Endothelial cell of hepatic sinusoid (primary cell): Measurements from ENCODE around the gene PDE9A.
"Not testable (repeated sequence)": the region's sequence is repeated elsewhere in the genome, so short reads cannot be mapped to it uniquely, and the experiment has no call there.

Source experiments
- in situ Hi-C: cut with HindIII; loops from 2 replicates; pipeline ENCODE4 v1.10.0; 2017; ENCODE audit warnings: low sequenced_read_pairs

The PDE9A gene

DNA sequence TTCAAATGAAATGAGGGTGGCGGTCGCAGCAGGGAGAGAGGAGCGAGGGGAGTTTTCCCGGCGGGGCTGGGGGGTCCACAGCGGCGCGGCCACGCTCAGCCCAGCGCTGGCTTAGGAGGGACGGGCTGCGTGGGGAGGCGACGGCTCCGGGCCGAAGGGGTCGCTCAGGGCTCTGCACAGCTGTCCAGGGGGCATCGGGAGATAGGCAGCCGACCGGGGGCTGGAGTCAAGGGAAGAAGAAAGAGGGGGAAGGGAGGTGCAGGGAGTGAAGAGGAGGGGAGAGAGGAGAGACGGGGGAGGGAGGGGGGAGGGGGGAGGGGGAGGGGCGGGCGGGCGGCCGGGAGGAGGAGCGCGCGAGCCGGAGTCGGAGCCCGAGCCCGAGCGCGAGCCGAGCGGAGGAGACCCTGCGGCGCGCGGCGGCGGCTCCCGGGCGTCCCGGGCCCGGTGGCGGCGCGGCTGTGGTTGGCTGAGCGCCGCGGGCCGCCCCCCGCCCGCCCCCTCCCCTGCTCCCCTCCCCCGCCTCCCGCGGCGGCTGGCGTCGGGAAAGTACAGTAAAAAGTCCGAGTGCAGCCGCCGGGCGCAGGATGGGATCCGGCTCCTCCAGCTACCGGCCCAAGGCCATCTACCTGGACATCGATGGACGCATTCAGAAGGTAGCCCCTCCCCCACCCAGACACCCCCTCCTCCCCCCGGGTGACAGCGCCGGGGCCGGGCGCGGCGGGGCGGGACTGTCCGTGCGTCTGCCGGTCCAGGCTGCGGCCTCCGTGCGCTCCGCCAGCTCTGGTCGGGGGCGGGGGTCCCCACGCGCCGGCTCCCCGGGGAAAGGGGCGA lies at the start of gene PDE9A:
PDE9A (plus strand) TSS at position 391 of the 831 bp plus-strand sequence; CDS start at position 585, 194 bp downstream.
- in situ Hi-C loops = no loop called here

DNA sequence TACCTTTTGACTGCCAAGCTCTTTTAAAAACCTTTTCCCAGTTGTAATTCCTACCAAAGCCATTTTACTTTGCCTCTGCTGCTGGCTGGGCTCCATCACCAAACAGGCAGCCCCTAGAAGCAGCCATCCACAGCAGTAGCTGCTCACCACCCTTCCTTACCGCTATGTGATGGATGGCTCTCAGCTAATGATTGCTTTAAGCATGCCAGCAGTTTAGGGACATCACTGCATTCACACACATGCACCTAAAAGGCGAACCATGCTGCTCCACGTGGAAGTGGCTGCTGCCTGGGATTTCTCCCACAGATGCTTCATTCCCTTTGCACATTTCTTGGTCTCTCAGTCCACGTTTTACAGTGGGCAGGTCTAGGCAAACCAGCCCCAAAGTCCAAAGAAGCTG lies 46.3 kb upstream of the PDE9A start:
- in situ Hi-C loops = no loop called here

DNA sequence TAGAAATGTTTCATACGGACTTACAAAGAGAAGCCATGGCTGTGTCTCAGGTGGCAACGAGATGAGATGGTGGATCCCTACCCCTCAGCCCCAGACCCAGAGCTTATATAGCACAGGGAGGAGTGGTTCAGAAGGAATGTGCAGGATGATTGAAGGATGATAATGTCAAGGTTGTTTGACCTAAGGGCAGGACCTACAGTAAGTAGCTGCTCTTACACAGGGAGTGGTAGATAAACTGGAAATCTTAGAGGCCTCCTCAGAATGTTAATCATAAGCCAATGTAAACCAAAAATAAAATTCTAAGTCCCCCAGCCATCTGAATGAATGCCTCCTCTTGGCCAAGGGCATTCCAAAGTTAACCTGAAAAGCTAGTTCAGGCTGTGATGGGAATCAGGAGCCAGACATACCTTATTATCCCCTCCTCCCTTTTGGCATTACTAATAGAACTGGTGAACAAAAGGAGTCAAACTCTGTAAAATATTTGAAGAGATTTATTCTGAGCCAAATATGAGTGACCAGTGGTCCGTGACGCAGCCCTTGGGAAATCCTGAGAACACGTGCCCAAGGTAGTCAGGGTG lies 45.8 kb upstream of the PDE9A start:
- in situ Hi-C loops = no loop called here

DNA sequence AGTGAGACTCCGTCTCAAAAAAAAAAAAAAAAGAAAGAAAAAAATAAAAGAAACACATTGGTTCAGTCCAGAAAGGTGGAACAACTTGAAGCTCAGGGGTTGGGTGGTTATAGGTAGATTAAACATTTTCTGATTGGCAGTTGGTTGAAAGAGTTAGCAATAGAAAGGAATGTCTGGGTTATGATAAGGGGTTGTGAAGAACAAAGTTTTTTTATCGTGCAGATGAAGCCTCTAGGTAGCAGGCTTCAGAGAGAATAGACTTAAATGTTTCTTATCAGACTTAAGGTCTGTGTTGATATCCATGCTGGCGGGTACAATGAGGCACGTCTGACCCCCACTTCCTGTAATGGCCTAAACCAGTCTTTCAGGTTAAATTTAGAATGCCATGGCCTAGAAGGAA lies 45.0 kb upstream of the PDE9A start:
- in situ Hi-C loops = no loop called here

DNA sequence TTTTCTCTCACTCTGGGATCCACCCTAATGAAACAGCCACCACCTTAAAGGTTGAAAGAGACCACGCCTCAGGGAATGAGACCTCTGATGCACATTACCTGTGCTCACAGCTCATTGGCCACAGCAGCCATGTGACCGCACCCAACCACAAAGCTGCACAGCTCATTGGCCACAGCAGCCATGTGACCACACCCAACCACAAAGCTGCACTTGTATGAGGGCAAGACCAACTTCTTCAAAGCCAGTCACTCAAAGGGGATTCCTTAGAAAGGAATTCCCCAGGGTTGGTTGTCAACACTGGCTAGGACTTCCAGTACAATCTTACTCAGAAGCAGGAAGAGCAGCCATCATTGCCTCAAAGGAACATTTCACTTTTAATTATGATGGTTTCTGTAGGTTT lies 43.6 kb upstream of the PDE9A start:
- in situ Hi-C loops = no loop called here

DNA sequence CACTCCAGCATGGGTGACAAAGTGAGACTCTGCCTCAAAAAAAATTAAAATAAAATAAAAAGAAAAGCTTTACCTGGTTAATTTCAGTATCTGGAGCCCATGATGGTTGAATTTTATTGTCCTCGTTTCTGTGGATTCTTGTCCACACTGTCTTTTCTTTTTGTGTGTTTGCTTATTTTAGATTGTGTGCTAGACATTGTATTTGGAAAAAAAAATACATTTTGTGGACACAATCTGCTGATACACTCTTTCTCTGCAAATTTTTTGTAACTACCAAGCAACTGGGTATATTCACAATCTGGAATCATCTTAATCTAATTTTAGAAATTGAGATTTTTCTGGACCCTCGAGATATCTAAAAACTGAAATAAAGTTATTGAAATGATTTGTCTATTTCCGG lies 41.6 kb upstream of the PDE9A start:
- in situ Hi-C loops = no loop called here

DNA sequence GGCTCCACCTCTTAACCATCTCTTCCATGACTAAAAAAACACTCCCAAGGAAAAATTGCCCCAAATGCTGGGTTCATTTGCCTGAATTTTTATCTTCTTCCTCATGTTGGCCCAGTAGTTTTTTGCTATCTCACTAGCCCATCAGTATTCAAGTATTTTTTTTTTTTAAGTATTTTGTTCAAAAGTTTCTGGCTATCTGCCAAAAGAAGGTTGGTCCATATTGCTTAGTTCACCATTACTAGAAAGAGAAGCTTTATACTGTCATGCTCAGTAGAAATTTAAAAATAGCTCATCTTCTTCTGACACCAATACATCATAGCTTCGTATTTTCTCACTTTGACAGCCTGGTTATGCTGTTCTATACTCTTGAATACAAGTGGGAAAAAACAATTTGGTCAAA lies 41.0 kb upstream of the PDE9A start:
- in situ Hi-C loops = no loop called here

DNA sequence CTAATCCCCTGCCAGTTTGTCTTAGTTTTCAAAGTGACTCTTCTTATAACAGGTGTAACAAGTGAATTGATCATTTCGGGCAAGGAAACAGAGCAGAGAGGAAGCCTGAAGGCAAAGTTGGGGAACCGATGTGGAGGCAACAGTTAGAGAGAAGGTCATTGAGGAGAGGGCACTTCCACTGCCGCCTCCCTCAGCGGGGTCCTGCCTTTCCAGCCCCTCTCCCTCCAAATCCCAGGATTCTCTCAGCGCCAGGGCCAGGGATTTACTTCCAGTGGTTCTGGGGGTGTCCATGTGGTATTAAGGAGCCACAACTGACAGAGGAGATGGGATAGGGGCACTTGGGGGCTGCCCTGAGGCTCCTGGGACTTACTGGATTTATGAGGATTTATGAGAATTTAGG lies 39.7 kb upstream of the PDE9A start:
- in situ Hi-C loops = no loop called here

DNA sequence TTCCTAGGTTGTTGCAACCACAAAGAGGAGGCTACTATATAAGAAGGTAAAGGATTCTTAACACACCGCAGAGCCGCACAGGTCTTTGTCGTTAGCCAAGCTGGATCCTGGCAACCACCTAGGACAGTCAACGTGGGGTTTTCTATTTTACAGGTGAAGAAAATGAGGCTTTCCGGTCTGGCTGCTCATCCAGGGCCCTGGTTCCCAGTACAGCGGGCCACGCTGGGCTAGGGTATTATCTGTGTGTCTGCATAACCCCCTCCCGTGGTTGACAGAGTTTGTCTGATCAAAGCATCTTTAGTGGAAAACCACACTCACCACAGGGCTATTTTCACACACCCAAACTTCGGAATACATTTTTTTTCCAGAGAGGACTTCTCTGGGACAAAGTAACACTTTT lies 39.0 kb upstream of the PDE9A start:
- in situ Hi-C loops = no loop called here

DNA sequence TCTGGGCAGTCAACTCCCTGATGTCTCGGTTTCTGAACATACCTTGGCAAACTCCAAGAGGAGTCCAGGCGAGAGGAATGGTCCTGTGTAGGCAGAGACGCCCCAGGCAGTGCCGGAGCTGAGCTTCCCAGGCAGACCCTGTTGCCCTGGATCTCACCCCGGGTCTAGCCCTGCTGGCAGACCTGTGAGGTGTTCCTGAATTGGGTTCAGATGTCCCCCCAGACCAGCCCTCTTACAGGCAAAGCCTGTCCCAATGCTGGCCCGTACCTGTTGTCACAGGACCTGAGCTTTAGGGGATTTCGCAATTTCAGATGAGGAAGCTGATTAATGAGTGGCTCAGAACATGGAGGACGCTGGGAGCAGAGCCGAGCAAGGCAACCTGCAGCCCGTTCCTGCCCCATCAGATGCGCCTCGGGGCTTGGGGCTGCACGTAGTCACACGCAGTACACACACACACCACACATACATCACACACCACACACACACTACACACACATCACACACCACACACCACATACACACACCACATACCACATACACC lies 38.5 kb upstream of the PDE9A start:
- in situ Hi-C loops = no loop called here

DNA sequence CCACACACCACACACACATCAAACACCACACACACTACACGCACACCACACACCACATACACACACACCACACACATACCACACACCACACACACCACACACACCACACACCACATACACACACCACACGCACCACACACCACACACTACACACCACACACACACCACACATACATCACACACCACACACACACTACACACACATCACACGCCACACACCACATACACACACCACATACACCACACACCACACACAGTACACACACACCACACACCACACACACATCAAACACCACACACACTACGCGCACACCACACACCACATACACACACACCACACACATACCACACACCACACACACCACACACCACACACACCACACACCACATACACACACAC lies 38.0 kb upstream of the PDE9A start:
- in situ Hi-C loops = not testable (repeated sequence)

DNA sequence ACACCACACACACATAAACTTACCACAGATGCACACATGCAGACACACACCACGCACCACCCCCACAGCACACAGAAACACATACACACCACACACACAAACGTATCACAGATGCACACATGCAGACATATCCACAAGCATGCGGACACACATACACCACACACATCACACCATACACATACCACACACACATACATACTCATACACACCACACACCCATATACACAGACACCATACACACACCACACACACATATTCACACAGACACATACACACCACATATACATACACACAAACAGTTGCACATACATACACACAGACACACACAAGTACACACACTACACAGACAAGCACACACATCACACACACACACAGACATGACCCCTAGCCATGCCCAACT lies 37.5 kb upstream of the PDE9A start:
- in situ Hi-C loops = no loop called here

DNA sequence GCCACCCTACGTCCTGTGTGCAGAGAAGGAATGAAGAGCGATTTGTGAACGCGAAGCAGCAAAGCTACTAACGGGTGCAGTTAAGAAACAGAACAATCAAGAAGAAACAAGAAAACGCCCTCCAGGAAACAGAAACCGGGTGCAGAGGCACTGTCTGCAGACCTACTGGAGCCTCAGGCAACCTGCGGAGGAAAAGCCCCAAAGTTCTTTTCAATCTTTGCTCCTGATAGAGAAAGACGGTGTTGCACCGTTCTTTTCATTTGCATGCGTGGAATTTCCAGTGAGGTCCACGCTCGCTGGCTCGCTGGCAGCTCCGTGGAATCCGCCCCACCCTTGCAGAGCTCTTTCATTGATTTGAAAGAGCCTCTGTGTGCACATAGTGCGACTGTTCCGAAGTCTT lies 37.0 kb upstream of the PDE9A start:
- in situ Hi-C loops = no loop called here

DNA sequence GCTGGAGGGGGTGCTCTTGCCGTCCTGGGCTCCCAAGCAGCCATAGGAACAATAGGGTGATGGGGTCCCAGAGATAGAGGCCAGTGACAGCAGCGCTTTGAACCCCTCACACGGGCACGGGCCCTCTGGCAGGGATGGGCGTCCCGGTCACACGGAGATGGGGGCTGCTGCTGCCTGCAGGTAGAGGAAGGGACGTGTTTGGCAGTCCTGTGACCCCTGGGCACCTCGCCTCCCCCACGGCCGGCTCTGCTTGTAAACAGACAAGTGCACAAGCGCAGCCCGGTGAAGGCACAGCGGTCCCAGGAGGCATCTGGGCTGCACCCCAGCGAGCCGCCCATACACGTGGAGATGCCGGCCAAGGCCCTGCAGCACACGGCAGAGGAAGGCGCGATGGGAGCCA lies 36.5 kb upstream of the PDE9A start:
- in situ Hi-C loops = no loop called here

DNA sequence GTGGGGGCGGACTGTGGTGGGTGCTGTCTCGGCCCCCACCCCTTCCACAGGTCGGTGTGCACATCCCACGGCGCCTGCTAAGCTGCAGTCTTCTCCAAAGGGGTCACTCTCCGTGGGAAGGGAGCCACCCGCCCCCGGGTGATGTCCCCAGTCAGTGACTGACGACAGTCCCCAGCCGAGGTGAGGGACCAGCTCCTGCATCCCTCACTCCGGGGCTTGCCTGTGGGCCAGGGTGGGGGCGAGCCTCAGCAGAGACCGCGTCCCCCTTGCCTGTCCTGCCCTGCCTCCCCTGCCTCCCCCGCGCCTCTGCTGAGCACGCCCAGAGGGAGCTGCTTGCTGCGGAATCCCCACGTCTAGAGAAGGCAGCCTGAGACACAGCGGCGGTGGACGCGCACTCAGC lies 35.9 kb upstream of the PDE9A start:
- in situ Hi-C loops = no loop called here

DNA sequence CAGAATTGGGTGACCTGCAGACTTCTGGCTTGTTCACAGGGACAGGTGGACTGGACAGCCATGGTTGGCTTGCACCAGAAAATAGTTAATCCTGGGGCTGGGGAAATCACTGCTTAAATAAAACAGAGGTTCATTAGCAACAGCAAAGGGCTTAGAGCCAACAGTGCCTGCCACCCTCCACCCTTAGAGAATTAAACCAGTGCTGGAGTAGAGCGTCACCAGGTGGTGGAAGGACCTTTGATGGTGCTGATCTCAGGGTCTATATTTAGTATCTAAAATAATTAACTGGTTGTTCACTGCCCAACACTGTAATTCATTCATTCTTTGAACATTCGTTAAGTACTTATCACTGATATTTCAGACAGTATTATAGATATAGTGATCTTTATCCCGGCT lies 34.7 kb upstream of the PDE9A start:
- in situ Hi-C loops = no loop called here

DNA sequence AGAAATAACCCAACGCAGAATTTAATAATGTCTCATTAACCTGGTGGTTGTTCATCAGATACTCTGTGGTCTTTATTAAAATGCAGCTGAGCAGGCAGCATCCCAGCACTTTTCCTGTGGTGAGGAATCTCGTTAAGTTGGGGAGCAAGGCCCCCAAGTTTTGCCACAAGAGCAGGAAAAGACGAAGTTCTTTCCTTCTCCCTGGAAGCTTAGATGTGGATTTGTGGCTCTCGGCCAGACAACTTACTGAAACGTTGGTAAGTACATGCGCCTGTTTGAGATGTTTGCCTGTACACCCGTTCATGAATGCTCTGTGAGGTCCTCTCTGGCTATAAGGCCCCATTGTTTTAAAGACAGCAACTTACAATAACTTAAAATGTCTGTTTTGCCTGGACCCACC lies 34.3 kb upstream of the PDE9A start:
- in situ Hi-C loops = no loop called here

DNA sequence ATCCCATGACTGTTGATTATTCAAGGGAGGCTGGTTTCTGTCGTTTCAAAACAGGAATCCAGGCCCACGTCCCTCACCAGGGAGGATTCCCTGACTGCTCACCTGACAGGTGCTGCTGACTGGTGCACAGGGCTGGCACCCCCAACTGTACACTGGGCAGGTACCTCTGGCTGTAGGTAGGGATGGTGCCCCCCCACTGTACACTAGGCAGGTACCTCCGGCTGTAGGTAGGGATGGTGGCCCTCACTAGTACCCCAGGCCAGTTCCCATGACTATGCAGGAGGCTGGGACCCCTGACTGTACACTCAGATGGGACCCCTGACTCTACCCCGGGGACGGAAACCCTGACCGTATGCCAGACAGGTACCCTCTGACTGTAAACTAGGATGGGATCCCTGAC lies 33.6 kb upstream of the PDE9A start:
- in situ Hi-C loops = no loop called here

DNA sequence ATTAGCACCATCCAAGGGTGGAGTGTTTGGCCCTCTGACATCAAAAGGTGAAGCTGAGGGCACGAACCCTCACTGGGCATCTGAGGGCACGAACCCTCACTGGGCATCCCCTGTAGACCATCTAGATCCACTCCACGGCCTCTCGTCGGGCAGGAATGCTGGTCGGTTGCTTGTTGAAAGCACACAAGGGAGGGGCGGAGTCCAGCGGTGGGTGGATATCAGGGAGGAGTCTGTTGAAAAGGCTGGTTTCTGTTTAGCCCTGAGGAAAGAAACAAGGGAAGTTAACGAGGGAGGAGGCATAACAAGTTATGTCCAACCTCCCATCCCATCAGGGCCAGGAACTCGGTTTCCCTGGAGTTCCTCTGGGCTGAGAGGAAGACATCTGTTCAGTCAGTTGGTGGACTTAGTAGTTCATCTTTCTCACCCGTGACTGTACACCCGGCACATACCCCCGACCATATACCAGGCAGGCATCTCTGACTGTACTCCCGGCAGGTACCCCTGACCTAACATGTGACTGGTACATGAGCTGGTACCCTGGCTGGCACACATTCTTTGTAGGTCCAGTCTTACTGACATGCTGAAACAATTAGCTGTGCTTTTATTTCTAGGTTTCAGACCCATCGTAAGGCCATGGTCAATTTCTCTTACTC lies 32.1 kb upstream of the PDE9A start:
- in situ Hi-C loops = no loop called here

DNA sequence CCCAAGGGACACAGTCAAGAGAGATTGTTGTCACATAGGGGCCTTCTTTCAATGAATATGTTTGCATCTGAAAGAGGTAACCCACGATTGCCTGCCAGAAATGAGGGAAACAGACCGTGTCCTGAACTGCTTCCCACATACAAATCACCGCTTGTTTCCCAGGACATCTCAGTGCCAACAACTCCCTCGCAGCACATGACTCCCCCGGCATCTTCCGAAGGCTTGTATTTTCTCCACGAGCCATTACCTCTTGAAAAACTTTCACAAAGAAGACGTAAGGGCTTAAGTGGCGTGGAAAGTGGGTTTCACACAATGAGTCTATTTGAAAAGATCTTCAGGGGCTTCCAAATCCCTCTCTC lies 31.6 kb upstream of the PDE9A start:
- in situ Hi-C loops = no loop called here

DNA sequence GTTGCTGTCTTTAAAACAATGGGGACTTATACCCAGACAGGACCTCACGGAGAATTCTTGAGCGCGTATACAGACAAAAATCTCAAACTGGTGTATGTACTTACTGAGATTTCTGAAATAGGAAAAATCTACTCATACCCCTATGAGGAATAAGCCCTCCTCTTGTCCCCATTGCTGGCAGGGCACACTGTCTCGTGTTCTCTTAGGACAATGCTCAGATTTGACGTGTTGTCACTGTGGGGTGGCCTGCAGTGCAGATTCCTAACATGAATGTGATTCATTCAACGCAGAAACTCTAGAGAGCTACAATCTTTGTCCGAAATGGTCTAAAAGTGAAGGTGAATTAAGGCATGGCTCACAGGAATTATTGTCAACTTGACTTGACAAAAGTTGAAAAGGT lies 31.1 kb upstream of the PDE9A start:
- in situ Hi-C loops = no loop called here

DNA sequence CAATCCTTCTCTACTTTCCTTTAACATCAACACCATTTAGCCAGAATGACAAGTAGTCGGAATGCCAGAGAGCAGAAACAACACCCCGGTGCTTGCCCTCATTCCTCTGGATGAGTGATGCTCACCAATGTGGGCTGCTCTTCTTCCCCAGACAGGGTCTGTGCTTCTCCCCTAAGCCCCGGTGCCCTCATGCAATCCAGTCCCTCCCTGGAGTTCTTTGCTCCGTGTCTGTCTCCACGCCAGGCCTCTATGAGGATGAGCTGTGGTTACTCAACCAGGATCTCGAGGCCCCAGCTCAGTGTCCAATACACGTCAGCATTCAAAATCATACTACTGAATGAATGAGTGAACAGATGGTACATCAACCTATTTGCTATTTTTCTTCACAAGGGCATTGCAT lies 29.7 kb upstream of the PDE9A start:
- in situ Hi-C loops = no loop called here
